Naive B cell (primary cell): ENCODE measurements around the gene ZBED1. TPM values are rescaled to one million over a fixed set of nuclear protein-coding genes. Genes with fewer than 3 reads are reported as not detected.
A peak's percentile ranks its signal among the peaks of the same experiment; 100 is the strongest.
"Not testable (repeated sequence)": the region's sequence is repeated elsewhere in the genome, so short reads cannot be mapped to it uniquely, and the experiment has no call there.

Experiments used
- ATAC-seq, 2 donors: fragments of 150-1000 bp; cut with Tn5 transposase; 2 replicates each; pipeline ENCODE4 v1.10.0; 2021; ENCODE audit warnings: low read depth in 2 of 2, mild to moderate bottlenecking in 2 of 2, moderate library complexity in 2 of 2
- DNase-seq: peaks from one replicate; pipeline ENCODE4 v3.0.0; 2022
- H3K27ac Mint-ChIP-seq, 6 donors: one replicate each; pipeline ENCODE4 v1.8.0; 2020 to 2022; ENCODE audit warnings: mild to moderate bottlenecking in 6 of 6, mixed read lengths in 6 of 6, moderate library complexity in 5 of 6, inconsistent platforms in 2 of 6
- H3K27me3 Mint-ChIP-seq, 3 donors: one replicate each; pipeline ENCODE4 v1.8.0; 2021 to 2022; ENCODE audit warnings: mixed read lengths in 3 of 3, mild to moderate bottlenecking in 1 of 3
- H3K36me3 Mint-ChIP-seq, 2 donors: one replicate each; pipeline ENCODE4 v1.8.0; 2020 to 2022; ENCODE audit warnings: mixed read lengths in 2 of 2, inconsistent platforms in 1 of 2, mild to moderate bottlenecking in 1 of 2
- H3K4me1 Mint-ChIP-seq, 3 donors: one replicate each; pipeline ENCODE4 v1.8.0; 2020 to 2022; ENCODE audit warnings: mixed read lengths in 3 of 3, inconsistent platforms in 1 of 3, mild to moderate bottlenecking in 1 of 3, moderate library complexity in 1 of 3
- H3K4me3 Mint-ChIP-seq, 8 donors: one replicate each; pipeline ENCODE4 v1.8.0; 2020 to 2022; ENCODE audit warnings: mild to moderate bottlenecking in 8 of 8, mixed read lengths in 8 of 8, moderate library complexity in 8 of 8, inconsistent platforms in 2 of 8
- H3K9me3 Mint-ChIP-seq, 7 donors: one replicate each; pipeline ENCODE4 v1.8.0; 2020 to 2022; ENCODE audit warnings: mixed read lengths in 7 of 7, mild to moderate bottlenecking in 5 of 7, inconsistent platforms in 2 of 7, moderate library complexity in 1 of 7
- polyA plus RNA-seq, 6 donors: library from polyadenylated mRNA; unstranded; fragments of 300-500 nt; fragmentation: Illumina TruSeq; gene quantifications; one replicate each; pipeline ENCODE4 v1.2.3, GENCODE V29; 2021; ENCODE audit warnings: low read depth in 6 of 6

Gene ZBED1
- polyA plus RNA-seq, 6 donors from 2014 or later: 25.6 to 82.8 (median 56.4) TPM

DNA sequence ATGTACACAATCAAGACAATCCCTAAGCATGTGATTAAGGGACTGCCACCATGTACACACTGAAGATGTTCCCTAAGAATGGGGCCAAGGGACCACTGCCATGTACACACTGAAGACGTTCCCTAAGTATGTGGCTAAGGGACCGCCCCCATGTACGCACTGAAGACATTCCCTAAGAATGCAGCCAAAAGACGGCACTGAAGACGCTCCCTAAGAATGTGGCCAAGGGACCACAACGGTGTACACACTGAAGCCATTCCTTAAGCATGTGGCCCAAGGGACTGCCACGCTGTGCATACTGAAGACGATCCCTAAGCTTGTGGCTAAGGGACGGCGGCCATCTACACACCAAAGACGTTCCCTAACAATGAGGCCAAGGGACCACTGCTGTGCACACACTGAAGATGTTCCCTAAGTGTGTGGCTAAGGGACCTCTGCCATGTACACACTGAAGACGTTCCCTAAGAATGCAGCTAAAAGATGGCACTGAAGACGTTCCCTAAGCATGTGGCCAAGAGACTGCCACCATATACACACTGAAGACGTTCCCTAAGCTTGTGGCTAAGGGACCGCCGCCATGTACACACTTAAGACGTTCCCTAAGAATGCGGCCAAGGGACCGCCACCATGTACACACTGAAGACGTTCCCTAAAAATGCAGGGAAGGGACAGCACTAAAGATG, 26.4 kb downstream of the ZBED1 start:
- no peaks in the 10 kb centered on the region for H3K27me3 Mint-ChIP-seq
- no peak for ATAC-seq
- H3K4me3 Mint-ChIP-seq: no peak overlapping the region
- no peak for DNase-seq
- H3K4me1 Mint-ChIP-seq: peaks cover 13 to 30% (median 19%) of the 10 kb centered on the region in 3 donors
- H3K36me3 Mint-ChIP-seq: peaks cover 0 to 5% of the 10 kb centered on the region in 2 donors
- peak overlapping the region in 1 of 6 donors; percentile 63 for H3K27ac Mint-ChIP-seq
- H3K9me3 Mint-ChIP-seq: peaks cover 0 to 6% (median under 1%) of the 10 kb centered on the region in 7 donors

DNA sequence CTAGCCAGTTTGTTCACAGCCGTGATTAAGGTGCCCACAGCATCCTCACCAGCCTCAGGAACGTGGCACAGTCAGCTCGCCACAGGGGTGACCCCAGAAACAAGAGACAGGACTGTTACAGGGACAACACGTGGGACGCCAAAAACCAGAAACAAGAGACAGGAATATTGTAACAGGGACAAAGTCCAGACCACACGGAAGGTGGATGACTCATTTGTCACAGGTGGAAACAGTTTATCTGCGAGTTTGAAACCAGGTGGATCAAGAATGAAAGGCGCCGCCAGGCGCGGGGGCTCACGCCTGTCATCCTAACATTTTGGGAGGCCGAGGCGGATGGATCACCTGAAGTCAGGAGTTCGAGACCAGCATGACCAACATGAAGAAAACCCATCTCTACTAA, 27.7 kb downstream of the ZBED1 start:
- Mint-ChIP-seq H3K27ac (peak overlapping the region in 2 of 6 donors; percentile 79 to 83), H3K4me1 (peaks cover 15 to 39% (median 22%) of the 10 kb centered on the region in 3 donors)
- H3K36me3 Mint-ChIP-seq, ATAC-seq, H3K27me3 Mint-ChIP-seq, DNase-seq, H3K4me3 Mint-ChIP-seq, H3K9me3 Mint-ChIP-seq: not testable (repeated sequence)

DNA sequence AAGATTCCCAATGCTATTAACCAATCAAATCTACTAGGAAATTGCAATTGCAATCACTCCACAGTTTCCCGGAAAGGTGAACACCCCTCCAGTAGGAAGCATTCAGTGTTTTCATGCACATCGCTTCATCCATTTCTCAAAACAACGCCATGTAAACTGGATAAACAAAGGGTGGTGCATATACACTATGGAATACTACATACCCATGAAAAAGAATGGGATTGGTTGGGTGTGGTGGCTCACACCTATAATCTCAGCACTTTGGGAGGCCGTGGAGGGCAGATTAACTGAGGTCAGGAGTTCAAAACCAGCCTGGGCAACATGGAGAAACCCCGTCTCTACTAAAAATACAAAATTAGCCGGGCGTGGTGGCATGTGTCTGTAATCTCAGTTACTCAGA, 29.1 kb downstream of the ZBED1 start:
- Mint-ChIP-seq H3K36me3 (peaks cover 5 to 8% of the 10 kb centered on the region in 2 donors), H3K27me3 (no peaks in the 10 kb centered on the region), H3K4me1 (peaks cover 17 to 43% (median 25%) of the 10 kb centered on the region in 3 donors), H3K9me3 (peaks cover 0 to 6% (median 2%) of the 10 kb centered on the region in 7 donors), H3K27ac (no peak overlapping the region), H3K4me3 (no peak overlapping the region)
- no peak for ATAC-seq
- DNase-seq: no peak

DNA sequence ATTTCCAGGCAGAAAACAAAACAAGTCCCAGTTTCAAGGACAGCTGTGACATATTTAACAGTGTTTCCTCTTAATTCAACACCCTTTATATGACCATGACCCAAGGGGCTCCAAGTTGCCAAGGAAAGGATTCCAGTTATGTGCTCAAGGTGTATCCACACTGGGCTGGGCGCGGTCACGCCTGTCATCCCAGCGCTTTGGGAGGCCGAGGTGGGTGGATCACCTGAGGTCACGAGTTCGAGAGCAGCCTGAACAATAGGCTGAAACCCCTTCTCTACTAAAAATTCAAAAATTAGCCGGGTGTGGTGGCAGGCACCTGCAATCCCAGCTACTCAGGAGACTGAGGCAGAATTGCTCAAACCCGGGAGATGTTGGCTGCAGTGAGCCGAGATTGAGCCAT, 29.6 kb downstream of the ZBED1 start:
- not testable (repeated sequence) for H3K27me3 Mint-ChIP-seq, ATAC-seq, H3K9me3 Mint-ChIP-seq, DNase-seq, H3K36me3 Mint-ChIP-seq, H3K4me3 Mint-ChIP-seq
- H3K4me1 Mint-ChIP-seq: peaks cover 18 to 43% (median 25%) of the 10 kb centered on the region in 3 donors
- peak overlapping the region in 1 of 6 donors; percentile 33 for H3K27ac Mint-ChIP-seq

DNA sequence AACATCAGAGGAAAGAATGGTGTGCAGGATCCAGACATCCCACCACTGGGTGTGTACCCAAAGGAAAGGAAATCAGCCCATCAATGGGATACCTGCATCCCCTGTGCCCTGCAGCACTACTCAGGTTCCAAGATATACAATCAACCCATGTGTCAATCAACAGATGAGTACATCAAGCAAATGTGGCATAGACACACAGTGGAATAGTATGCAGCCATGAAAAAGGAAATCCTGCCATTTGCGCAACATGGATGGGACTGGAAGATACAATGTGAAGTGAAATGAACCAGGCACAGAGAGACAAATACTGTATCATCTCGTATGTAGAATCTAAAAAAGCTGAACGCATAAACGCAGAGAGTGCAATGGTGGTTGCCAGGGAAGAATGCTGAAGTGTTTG, 30.9 kb downstream of the ZBED1 start:
- H3K27ac Mint-ChIP-seq, H3K36me3 Mint-ChIP-seq, H3K27me3 Mint-ChIP-seq, ATAC-seq, H3K9me3 Mint-ChIP-seq, H3K4me3 Mint-ChIP-seq, DNase-seq: not testable (repeated sequence)
- H3K4me1 Mint-ChIP-seq: peaks cover 14 to 31% (median 19%) of the 10 kb centered on the region in 3 donors

DNA sequence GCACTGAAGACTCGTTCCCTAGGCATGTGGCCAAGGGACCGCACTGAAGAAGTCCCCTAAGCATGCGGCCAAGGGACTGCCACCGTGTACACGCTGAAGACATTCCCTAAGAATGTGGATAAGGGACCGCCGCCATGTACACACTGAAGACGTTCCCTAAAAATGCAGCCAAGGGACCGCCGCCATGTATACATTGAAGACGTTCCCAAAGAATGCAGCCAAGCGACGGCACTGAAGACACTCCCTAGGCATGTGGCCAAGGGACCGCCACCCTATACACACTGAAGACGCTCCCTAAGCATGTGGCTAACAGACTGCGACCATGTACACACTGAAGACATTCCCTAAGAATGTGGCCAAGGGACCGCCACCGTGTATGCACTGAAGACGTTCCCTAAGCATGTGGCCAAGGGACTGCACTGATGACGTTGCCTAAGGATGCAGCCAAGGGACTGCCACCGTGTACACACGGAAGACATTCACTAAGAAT, 31.5 kb downstream of the ZBED1 start:
- H3K27ac Mint-ChIP-seq: peak overlapping the region in 1 of 6 donors; percentile 10
- ATAC-seq (no peak), DNase-seq (no peak)
- H3K9me3 Mint-ChIP-seq: peaks cover 0 to 6% (median 2%) of the 10 kb centered on the region in 7 donors
- peaks cover 14 to 25% (median 19%) of the 10 kb centered on the region in 3 donors for H3K4me1 Mint-ChIP-seq
- H3K27me3 Mint-ChIP-seq: no peaks in the 10 kb centered on the region
- peaks cover 5 to 8% of the 10 kb centered on the region in 2 donors for H3K36me3 Mint-ChIP-seq
- H3K4me3 Mint-ChIP-seq: no peak overlapping the region

DNA sequence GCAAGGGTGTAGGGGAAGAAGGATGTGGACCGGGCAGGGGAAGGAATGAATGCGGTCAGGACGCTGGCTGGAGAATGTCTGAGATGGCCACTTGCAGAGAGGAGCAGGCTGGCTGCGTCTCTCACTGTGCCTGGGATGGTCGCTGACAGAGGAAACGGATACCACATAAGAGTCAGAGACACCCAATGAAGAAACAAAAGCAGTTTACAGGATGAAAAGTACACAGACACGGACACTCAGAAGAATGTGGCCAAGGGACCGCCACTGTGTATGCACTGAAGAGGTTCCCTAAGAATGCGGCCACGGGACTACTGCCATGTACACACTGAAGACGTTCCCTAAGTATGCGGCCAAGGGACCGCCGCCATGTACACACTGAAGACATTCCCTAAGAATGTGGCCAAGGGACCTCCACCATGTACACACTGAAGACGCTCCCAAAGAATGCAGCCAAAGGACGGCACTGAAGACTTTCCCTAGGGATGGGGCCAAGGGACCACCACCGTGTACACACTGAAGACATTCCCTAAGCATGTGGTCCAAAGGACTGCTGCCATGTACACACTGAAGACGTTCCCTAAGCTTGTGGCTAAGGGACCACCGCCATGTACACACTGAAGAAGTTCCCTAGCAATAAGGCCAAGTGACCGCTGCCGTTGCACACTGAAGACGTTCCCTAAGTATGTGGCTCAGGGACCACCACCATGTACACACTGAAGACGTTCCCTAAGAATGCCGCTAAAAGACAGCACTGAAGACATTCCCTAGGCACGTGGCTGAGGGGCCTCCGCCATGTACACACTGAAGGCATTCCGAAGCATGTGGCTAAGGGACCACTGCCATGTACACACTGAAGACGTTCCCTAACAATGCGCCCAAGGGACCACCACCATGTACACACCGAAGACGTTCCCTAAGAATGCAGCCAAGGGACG, 32.2 kb downstream of the ZBED1 start:
- Mint-ChIP-seq H3K4me3 (no peak overlapping the region), H3K27ac (peak overlapping the region in 2 of 6 donors; percentile 56 to 77), H3K27me3 (no peaks in the 10 kb centered on the region), H3K4me1 (peaks cover 12 to 19% (median 18%) of the 10 kb centered on the region in 3 donors), H3K36me3 (peaks cover 5 to 8% of the 10 kb centered on the region in 2 donors), H3K9me3 (peaks cover 0 to 6% (median 2%) of the 10 kb centered on the region in 7 donors)
- DNase-seq: no peak
- ATAC-seq: no peak

DNA sequence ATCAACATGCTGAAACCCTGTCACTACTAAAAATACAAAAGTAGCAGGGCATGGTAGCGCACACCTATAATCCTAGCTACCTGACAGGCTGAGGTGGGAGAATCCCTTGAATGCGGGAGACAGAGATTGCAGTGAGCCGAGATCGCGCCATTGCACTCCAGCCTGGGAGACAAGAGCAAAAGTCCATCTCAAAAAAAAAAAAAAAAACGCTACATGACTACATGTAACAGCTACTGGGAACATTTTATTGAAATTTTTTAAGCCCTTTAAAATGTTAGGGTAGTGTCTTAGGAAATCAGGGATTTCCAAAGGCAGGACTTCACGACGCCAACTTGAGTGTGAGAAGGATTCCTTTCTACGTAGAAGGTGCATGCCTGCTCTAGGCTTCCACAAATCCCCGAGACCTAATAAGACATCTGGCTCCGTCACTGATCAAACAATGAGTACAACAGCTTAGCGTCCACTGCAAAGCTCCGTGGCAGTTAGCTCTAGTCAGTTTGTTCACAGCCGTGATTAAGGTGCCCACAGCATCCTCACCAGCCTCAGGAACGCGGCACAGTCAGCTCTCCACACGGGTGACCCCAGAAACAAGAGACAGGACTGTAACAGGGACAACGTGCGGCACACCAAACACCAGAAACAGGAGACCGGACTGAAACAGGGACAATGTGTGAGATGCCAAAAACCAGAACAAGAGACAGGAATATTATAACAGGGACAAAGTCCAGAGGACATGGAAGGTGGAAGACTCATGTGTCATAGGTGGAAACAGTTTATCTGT, 33.7 kb downstream of the ZBED1 start:
- no peak for ATAC-seq
- Mint-ChIP-seq H3K4me1 (peaks cover 16 to 20% (median 20%) of the 10 kb centered on the region in 3 donors), H3K27ac (peak overlapping the region in 3 of 6 donors; percentile 21 to 71 (median 63)), H3K36me3 (peaks cover 5 to 8% of the 10 kb centered on the region in 2 donors), H3K4me3 (peak overlapping the region in 1 of 8 donors; percentile 36), H3K9me3 (peaks cover 0 to 6% (median 2%) of the 10 kb centered on the region in 7 donors), H3K27me3 (no peaks in the 10 kb centered on the region)
- DNase-seq: no peak

DNA sequence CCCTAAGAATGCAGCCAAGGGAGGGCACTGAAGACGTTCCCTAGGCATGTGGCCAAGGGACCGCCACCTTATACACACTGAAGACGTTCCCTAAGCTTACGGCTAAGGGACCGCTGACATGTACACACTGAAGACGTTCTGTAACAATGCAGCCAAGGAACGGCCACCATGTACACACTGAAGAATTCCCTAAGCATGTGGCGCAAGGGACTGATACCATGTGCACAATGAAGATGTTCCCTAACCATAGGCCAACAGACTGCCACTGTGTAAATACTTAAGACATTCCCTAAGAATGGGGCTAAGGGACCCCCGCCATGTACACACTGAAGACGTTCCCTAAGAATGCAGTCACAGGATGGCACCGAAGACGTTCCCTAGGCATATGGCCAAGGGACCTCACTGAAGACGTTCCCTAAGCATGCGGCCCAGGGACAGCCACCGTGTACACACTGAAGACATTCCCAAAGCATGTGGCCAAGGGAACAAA, 36.1 kb downstream of the ZBED1 start:
- H3K4me1 Mint-ChIP-seq: peaks cover 23 to 29% (median 23%) of the 10 kb centered on the region in 3 donors
- no peaks in the 10 kb centered on the region for H3K27me3 Mint-ChIP-seq
- DNase-seq: no peak
- peak overlapping the region in 1 of 6 donors; percentile 37 for H3K27ac Mint-ChIP-seq
- H3K4me3 Mint-ChIP-seq: no peak overlapping the region
- peaks cover 0 to 5% (median 0%) of the 10 kb centered on the region in 7 donors for H3K9me3 Mint-ChIP-seq
- peaks cover under 1 to 8% of the 10 kb centered on the region in 2 donors for H3K36me3 Mint-ChIP-seq
- no peak for ATAC-seq

DNA sequence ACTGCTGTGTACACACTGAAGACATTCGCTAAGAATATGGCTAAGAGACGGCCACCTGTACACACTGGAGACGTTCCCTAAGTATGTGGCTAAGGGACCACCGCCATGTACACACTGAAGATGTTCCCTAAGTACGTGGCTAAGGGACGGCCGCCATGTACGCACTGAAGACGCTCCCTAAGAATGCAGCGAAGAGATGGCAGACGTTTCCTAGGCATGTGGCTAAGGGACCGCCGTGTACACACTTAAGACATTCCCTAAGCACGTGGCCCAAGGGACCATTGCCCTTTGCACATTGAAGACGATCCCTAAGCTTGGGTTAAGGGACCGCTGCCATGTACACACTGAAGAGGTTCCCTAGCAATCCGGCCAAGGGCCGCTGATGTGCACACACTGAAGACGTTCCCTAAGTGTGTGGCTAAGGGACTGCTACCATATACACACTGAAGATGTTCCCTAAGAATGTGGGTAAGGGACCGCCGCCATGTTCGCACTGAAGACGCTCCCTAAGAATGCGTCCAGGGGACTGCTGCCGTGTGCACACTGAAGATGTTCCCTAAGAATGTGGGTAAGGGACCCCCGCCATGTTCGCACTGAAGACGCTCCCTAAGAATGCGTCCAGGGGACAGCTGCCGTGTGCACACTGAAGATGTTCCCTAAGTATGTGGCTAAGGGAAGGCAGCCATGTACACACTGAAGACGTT, 36.7 kb downstream of the ZBED1 start:
- peak overlapping the region in 1 of 6 donors; percentile 37 for H3K27ac Mint-ChIP-seq
- peaks cover 0 to 8% of the 10 kb centered on the region in 2 donors for H3K36me3 Mint-ChIP-seq
- peaks cover 23 to 34% (median 26%) of the 10 kb centered on the region in 3 donors for H3K4me1 Mint-ChIP-seq
- DNase-seq (no peak), ATAC-seq (no peak)
- peaks cover 0 to 2% (median 0%) of the 10 kb centered on the region in 7 donors for H3K9me3 Mint-ChIP-seq
- no peak overlapping the region for H3K4me3 Mint-ChIP-seq
- H3K27me3 Mint-ChIP-seq: no peaks in the 10 kb centered on the region

DNA sequence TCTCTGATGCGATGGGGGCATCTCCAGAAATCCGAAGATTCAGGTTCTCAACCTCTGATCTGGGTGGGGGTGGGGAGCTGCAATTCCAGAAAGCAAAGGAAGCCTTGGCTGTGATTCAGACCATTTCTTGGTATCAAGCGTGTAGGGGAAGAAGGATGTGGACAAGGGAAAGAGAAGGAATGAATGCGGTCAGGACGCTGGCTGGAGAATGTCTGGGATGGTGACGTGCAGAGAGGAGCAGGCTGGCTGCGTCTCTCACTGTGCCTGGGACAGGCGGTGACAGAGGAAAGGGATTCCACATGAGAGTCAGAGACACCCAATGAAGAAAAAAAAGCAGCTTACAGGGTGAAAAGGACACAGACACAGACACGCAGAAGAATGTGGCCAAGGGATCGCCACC, 37.3 kb downstream of the ZBED1 start:
- Mint-ChIP-seq H3K4me3 (peak overlapping the region in 1 of 8 donors; percentile 49), H3K36me3 (peaks cover 3 to 10% of the 10 kb centered on the region in 2 donors), H3K27ac (peak overlapping the region in 3 of 6 donors; percentile 45 to 82 (median 70)), H3K4me1 (peaks cover 21 to 30% (median 26%) of the 10 kb centered on the region in 3 donors)
- H3K9me3 Mint-ChIP-seq, ATAC-seq, DNase-seq, H3K27me3 Mint-ChIP-seq: not testable (repeated sequence)

DNA sequence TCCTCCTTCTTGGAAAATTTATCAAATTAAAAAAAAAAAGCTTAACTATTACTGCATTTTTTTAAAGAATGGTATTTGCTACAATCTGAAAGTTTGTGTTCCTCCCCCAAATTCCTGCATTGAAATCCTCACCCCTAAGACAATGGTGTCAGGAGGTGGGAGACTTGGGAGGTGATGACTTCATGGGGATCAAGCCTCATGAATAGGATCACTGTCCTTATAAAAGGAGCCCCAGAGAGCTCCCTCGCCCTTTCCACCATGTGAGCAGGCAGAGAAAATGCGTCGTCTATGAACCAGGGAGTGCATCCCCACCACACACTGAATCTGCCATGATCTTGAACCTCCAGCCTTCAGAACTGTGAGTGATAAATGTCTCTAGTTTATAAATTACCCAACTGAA, 38.0 kb downstream of the ZBED1 start:
- Mint-ChIP-seq H3K4me3 (no peak overlapping the region), H3K36me3 (peaks cover 6 to 15% of the 10 kb centered on the region in 2 donors), H3K9me3 (peaks cover 0 to 7% (median 5%) of the 10 kb centered on the region in 7 donors), H3K27me3 (no peaks in the 10 kb centered on the region), H3K27ac (peak overlapping the region in 2 of 6 donors; percentile 8 to 77), H3K4me1 (peaks cover 18 to 23% (median 23%) of the 10 kb centered on the region in 3 donors)
- no peak for ATAC-seq
- no peak for DNase-seq
